Muscle of back (tissue), 10 donors: ENCODE results near the gene UGGT2. TPM values are rescaled to one million over a fixed set of nuclear protein-coding genes. Genes with fewer than 3 reads are reported as not detected.

Experiments
- polyA plus RNA-seq, 10 donors: library from polyadenylated mRNA; unstranded; fragments of 120-200 nt; gene quantifications; one replicate each; pipeline ENCODE4 v1.2.1, GENCODE V29; 2013; ENCODE audit not compliant: insufficient read length in 10 of 10

The UGGT2 gene
- polyA plus RNA-seq, 10 donors: 17.8 to 39.3 (median 22.5) TPM

Other genes with a start within 250 kb of the UGGT2 start
- 1 to 10 TPM in 1 of 10 donors, under 1 TPM in 9; 0.13 to 2.0 (median 0.40) TPM for gene HS6ST3, start 36.7 kb upstream of the UGGT2 start, polyA plus RNA-seq